NCI-H2029 treated with DMSO at 0.1 percent for 48 hours (cell line): ENCODE data around the gene ALCAM.
"Not testable (repeated sequence)": the region's sequence is repeated elsewhere in the genome, so short reads cannot be mapped to it uniquely, and the experiment has no call there.

Experiments used
- DNase-seq: peaks from one replicate; lab custom pipeline; 2025; lab: John Stamatoyannopoulos, UW

ALCAM gene

DNA sequence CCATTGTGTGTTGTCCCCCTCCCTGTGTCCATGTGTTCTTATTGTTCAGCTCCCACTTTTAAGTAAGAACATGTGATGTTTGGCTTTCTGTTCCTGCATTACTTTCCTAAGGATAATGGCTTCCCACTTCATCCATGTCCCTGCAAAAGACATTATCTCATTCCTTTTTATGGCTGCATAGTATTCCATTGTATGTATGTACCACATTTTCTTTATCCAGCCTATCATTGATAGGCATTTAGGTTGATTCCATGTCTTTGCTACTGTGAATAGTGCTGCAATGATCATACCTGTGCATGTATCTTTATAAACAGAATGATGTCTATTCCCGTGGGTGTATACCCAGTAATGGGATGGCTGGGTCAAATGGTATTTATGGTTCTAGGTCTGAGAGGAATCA, 23.1 kb downstream of the ALCAM start:
- DNase-seq = not testable (repeated sequence)

DNA sequence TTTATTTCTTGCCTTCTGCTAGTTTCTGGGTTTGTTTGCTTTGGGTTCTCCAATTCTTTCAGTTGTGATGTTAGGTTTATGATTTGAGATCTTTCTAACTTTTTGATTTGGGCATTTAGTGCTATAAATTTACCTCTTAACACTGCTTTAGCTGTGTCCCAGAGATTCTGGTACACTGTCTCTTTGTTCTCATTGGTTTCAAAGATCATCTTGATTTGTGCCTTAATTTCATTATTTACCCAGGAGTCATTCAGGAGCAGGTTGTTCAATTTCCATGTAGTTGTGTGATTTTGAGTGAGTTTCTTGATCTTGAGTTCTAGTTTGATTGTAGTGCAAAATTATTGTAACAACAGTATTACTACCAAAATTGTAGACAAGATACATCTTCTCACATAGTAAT, 25.9 kb downstream of the ALCAM start:
- not testable (repeated sequence) for DNase-seq

DNA sequence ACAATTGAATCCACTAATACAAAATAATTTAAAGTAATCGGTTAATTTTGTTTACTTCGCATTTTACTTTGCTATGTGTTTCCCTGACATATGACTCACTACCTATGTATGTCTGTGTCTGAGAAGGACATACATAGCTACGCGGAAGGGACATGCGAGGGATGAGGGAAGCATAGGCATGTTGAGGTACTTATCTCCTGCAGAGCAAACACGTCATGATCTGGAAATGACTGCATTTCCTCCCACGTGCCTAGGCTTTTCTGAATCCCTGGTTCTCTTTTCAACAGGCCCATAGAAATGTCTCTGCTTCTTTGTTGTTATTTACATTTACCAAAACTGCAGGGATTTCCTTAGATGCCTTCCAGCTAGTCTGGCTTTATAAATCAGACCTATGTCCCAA, 27.5 kb downstream of the ALCAM start:
- DNase-seq = no peak

DNA sequence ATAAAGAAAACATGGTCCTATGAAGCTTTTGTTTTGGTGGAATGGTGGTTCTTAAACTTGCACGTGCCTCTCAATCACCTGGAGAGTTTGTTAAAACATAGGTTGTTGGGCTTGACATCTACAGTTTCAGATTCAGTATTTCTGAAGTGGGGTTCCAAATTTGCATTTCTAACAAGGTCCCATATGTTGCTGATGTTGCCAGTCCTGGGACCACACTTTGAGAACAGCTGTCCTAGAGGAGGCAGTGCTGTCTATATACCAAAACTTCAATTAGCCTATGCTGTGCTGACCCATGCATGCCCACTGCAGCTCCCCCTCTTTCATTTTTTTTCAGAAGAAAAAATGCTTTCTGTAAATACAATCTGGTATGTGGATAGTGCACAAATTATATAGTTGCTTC, 31.3 kb downstream of the ALCAM start:
- no peak for DNase-seq

DNA sequence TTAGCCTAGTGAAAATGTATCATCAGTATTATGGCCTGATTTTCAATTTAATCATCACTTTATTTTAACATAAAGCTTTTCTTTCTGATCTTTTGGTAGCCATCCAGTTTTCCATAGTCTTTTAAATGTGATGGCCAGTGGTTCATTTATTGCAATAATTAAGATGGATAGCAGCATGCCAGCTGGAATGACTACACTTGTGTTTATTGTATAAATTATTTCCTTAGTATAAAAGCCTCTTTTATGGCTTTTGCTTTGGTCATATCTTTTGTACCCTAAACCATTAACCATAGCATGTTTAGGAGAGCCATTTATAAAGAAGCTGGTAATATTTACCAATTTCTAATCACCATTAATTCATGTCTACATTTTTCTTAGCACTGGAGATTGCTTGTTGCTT, 31.7 kb downstream of the ALCAM start:
- DNase-seq = no peak

DNA sequence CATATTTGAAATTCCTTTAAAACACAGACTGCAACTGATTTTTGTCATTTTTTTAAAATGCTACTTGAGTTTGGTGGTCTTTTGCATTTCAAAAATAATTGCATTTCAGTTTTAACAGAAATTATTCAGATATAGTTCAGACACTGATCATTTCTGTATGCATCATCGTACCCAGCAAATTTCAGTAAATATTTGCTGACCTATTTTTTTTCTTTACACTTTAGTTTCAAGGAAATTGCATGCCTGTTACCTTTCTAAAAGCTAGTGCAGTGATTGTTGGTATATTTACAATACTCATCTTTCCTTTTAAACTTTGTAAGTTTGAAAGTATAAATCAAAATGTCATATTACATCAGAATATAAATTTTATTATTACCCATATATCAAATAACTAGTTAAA, 32.4 kb downstream of the ALCAM start:
- DNase-seq = no peak

DNA sequence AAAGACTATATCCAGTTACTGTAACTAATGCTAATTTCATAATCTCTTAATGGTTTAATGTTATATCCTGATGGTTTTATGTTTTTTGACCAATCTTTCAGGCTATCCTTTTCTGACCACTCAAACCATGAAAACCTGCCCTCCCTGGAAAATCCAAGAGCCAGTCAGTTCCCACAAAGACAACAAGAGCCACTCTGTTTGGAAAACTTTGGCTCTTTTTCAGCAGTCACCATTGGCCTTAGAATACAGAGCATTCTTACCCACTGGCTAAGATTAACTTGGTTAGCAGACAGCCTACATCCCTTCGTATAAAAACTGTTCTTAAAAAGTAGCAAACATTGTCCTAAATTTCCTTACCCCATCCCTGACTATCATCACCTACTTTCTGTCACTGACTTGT, 32.9 kb downstream of the ALCAM start:
- DNase-seq = no peak

DNA sequence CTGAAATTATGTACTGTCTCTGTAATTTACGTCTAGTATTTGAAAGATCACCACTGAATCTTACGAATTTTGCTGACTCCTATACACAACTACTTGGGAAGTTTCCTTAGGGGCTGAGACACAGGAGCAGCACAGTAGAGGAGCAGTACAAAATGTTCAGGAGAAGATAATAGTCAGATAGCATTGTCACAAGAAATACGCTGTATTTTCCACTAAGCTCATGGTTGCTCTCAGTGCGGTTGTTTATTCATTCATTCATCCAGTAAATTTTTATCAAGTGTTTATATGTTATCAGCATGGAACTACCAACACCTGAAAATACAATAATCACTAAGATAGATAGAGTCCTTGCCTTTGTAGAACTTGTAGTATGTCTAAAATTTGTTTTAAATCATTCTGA, 34.5 kb downstream of the ALCAM start:
- DNase-seq = no peak

DNA sequence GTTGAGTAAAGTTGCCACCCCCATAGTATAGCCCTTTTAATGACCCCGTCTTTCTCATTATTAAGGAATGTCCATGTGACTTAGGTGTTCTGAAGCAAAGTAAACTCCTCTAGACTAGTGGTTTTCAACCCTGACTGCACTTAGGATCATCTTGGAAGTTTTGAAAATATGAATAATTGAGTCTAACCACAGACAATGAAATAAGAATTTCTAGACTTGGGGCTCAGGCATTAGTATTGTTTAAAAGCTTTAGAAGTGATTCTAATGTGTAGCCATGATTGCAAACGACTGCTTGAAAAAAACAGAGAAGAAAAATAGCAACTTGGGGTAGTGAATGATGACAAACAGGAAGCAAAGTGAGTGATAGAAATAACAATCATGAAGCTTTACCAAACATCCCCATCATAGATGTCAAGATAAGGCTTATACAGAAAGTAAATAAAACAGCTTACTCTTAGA, 35.0 kb downstream of the ALCAM start:
- no peak for DNase-seq

DNA sequence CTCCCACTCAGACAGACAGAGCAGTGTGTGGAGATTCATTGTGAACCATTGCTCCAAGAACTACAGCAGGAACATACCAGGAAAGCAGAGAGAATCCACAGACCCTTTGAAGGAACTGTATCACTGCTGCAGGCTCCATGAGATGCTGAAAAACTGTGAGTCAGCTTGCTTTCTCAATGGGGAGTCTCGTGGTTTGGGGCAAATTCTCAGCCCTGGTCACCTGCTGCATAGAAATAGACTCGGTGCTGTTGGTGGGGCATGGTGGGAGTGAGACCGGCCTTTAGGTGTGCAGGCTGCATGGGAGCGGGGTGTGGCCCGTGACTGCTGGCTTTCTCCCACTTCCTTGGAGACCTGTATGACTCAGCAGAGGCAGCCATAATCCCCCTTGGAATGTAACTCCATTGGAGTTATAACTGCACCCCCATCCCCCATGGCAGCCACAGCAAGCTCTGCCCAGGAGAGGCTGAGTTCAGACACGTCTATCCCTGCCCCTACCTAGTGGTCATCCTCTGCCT, 35.6 kb downstream of the ALCAM start:
- DNase-seq = no peak

DNA sequence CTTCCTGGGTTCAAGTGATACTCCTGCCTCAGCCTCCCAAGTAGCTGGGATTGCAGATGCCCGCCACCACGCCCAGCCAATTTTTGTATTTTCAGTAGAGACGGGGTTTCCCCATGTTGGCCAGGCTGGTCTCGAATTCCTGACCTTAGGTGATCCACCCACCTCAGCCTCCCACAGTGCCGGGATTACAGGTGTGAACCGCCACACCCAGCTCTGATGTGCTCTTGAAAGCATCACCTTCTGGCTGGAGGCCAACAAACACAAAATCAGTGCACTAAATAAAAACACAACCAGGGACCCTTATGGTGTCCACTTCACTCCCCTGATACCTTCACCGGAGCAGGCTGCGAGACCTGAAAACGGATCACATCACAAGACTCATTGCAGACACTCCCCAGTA, 36.3 kb downstream of the ALCAM start:
- not testable (repeated sequence) for DNase-seq

DNA sequence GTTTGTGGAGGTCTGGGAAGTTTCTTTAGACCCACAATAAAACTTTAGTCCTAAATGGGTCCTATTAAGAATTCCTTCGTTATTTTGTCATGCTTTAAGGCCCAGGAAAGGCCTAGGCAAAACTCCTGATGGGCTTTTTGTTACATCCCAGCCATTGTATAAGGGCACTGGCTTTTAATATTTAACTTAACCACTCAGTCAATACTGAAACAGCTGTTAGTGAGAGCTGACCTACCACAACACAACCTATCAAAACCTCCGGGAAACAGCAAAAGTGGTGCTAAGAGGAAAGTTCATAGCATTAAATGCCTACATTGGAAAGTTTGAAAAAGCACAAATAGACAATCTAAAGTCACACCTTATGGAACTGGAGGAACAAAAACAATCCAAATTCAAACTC, 39.6 kb downstream of the ALCAM start:
- no peak for DNase-seq

DNA sequence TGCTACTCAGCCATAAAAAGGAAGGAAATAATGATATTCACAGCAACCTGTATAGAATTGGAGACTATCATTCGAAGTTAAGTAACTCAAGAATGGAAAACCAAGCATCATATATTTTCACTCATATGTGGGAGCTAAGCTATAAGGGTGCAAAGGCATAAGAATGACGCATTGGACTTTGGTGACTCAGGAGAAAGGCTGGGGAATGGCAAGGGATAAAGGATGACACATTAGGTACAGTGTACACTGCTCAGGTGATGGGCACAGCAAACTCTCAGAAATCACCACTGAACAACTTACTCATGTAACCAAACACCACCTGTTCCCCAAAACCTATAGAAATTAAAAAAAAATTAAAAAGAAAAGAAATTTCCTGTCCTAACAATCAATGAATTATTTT, 42.7 kb downstream of the ALCAM start:
- DNase-seq = no peak

DNA sequence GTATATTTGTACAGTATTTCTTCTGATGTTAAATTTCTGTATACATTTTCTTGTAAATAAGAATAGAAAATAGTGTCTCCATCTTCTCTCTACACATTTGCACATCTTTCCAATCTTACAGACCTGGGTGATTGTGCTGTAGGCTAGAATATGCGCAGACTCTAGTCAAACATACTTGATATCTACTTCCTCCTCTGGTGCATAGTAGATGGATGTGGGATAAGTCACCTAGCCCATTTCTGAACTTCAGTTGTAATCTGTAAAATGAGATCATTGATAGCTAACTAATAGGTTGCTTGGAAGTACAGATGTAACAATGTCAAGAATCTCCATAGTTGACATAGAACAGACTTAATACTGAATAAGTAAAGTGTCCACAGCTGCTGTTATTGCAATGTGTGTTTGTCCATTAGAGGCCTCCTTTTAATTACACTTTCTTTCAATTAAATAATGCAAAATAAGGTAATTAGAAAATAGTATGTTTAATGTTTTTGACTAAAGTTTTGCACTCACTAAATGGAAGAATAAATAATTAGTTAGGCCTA, 46.7 kb downstream of the ALCAM start:
- DNase-seq = no peak

DNA sequence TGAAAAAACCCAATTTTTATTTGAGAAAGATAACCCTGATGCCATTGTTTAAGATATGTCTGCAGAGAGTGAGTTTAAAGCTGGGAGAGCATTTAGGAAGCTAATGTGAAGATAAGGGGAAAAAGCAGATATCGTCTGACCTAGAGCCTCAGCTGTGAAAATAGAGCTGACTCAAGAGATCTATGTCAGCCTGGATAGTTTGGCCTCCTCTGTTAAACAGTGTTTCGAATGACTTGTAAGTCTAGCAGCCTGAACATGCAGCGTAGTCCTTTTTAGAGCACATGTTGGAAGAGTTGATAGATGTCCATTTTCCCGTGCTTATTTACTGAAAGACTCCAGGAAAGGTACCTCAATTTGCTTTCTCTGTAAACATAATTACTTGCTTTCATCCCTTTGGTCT, 48.1 kb downstream of the ALCAM start:
- no peak for DNase-seq

DNA sequence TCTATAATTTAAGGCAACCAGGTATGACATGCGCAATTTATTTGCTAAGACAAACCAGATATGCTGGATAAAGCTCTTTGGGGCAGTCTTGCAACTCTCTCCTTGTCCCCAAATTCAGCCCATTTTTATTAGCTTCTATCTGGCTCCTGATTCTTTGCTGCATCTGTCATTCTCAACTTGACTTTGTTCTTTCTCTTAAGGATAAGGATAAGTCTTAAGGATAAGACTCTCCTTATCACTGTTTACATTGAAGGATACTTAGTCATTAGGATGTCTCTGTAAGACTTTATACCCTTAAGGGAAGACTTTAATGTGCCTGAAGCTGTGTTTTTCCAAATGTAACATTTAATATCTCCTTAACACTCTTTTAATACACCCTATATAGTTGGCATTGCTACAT, 49.2 kb downstream of the ALCAM start:
- DNase-seq = no peak

DNA sequence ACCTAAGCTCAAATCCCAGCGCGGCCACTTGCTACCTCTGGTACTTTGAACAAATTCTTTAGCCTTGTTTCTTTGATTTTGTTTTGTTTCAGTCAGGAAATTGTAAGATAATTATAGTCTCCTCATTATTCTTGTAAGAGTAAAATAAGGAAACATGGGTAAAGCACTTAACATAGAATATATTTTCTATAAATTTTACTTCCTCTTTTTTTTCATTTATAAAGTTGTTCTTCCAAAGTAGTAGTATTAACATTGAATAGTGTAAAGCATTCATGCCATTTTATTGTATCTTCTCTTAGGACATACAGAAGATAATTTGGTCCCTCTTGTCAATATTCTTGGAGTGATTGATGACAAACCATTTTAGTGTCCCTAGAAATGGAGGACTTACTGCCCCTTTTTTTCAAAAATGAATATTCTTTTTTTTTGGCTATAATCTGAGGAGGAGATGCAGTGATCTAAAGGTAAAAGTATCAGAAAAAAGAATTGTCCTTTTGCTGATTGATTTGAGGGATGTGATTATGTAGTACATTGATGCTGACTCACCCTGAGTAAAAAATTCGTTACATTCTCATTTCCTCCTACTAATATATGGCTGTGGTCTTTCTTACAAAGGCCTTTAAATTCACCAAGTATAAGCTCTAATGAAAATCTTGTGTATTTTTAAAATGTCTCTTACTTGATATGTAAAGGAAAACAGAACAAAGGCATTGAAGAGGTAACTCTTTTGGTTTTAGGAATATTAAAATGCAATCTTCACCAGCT, 51.0 kb downstream of the ALCAM start:
- no peak for DNase-seq

DNA sequence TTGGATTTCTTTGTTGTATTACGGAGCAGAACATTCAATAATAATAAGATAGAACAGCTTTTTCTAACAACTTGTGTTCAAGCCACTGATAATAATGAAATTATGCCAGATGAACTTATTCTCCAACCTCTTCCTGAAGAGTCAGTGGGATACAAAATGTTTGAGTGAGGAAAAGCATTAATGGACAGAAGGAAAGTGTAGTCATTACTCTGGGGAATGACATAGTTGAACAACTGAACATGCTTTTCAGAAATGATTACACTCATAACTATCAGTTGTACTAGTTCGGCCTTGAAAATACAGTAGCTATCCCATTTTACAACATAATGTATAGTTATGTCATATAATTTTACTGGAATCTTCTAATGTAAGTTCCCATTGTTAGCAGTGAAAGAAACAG, 55.9 kb downstream of the ALCAM start:
- no peak for DNase-seq

DNA sequence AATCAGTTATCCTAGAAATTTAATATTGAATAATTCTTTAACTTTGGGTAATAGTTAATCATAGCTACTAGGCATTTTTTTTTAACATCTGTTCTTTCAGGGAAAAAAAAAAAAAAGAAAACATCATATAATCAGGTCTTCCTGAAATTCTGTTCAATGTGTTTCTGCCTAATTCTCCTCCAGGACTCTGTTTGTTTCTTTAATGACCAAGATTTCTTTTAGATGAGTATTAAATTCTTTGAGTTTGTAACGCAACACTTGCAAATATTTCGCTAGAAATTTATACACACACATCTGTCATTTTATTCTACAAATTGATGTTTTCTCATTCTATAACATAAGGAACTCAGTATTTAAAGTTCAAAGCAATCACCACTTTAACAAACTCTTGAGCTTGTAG, 56.7 kb downstream of the ALCAM start:
- no peak for DNase-seq

DNA sequence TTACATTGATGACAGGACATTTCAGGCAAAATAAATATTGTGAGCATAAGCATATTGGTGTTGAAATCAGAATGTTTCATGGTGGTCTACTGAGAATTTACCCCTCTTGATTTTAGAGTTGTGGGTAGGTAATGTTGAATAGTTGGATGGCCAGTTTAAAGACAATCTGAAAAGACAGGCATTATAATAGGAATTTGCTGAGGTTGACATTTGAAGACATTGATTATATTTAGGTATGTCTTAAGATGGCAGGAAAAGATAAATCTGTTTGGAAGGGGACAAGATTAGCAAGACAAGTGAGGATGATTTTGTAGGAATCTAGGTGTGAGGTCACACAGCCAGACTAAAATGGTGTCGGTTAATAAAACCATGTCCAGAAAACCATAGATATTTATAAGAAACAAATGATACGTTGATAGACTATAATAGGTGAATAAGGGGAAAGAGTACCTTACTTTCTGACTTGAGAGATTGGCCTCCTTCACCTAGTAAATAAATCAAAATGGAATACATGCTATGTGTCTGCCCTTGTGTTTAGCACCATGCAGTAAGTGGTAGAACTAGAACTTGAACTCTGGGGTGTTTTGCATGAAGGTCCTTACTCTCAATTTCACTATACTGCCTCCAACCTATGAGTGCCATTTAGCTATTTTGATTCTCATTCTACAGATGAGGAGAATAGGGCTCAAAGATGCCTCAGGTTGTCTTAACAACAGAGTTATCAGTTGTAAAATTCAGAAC, 57.9 kb downstream of the ALCAM start:
- no peak for DNase-seq

DNA sequence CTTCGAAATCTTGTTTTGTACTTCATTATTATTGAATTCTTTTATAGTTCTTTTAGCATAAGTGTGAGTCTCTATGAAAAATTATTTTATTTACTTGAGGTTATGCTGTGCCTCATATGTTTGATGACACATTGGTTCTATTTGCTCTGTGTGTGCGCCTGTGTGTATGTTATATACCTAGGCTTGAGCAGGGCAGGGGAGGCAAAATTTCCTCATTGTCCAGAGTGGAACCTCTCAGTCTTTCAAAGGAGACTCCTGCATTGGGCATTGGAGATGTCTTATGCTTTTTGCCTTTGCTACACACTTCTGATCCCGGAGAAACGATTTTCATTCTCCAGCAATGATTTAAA, 58.4 kb downstream of the ALCAM start:
- no peak for DNase-seq

DNA sequence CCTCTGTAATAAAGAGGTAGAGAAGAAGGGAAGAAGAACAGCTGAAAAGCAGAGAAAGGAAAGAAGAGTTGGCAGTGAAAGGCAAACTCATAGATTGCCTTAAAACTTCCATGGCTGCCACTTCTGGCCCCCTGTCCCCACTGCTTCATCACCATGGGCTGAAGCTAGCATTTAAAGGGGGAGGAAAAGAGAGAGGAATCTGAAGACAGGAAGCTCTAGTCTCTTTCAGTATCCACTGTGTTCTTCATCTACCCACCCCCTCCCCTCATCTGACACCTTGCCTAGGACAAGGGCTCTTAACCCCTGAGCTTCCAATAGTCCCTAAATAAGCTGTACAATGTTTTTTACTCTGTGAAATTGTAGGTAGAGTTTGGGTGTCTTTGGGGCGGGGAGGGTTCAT, 60.6 kb downstream of the ALCAM start:
- DNase-seq = no peak

DNA sequence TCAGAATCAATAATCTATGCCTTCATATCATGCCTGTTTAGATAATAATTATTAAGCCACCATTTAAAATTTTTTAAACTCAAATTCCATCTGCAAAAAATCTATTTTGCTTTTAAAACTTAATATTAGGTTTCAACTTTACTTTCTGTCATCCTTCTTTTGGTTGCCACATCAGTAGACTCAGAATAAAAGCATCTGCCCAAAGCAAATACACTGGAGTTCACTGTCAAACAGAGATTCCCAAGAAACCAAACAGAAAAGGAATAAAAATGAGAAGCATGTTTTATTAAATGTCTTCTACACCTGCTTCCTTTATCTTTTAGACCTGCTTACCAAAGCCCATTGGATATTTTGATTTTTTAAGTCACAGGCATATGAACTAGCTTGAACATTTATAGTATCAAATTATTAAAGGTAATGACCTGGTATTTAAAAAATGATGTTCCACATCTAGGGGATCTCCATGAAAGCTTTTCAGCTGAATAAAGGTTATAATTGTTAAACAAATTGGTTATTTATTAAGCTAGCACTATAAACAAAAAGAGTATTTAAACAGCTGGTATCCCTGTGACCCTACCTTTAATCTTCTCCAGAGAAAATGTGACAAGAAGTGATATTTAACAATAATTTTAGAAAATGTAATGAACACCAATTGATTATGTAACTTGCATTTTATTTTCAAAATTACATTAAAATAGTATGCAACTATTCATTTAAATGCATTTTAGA, 62.5 kb downstream of the ALCAM start:
- DNase-seq = no peak
